Hematopoietic multipotent progenitor cell (in vitro differentiated cells): Measurements from ENCODE around the gene MRAS. TPM values are rescaled to one million over a fixed set of nuclear protein-coding genes. Genes with fewer than 3 reads are reported as not detected.
A peak's percentile ranks its signal among the peaks of the same experiment; 100 is the strongest.

ENCODE experiments used
- DNase-seq, 3 donors: peaks; one replicate each; pipeline ENCODE4 v3.0.0-alpha.2; 2011 to 2015; ENCODE audit warnings: low read depth in 2 of 3, low spot score in 2 of 3
- total RNA-seq: library from RNA; depleted of rRNA; stranded (reverse); fragments of >200 nt; gene quantifications from one replicate; pipeline ENCODE4 v1.2.3, GENCODE V29; 2012

Gene MRAS
- total RNA-seq, 1 donor: 2.2 TPM

DNA sequence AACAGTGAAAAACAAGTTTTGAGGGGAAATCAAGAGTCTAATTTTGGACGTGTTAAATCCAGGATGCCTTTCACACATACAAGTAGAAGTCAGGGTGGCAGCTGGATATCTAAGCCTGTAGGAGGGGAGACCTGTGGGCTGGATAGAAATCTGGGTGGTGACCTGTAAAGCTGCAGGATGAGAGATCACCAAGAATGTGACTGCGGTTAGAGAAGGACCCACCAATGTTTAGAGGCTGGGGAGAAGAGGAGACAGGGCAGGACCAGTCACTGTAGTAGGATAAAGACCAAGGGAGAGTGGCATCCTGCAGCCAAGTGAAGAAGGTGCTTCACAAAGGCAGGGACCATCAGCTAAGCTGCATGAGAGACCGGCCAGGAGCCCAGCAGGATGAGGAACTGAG is 36.2 kb downstream of the MRAS start:
- no peak for DNase-seq

DNA sequence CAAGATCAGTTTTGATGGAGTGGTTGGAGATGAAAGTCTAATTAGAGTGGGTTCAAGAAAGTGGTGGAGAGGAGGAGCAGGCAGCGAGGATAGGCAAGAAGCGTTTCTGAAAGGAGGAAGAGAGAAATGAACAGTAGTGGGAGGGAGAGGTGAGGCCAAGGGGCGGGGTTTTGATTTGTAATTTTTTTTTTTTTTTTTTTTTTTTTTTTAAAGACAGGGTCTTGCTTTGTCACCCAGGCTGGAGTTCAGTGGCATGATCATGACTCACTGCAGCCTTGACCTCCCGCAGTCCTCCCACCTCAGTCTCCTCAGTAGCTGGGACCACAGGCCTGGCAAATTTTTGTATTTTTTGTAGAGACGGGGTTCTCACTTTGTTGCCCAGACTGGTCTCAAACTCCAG is 36.6 kb downstream of the MRAS start:
- DNase-seq: no peak

DNA sequence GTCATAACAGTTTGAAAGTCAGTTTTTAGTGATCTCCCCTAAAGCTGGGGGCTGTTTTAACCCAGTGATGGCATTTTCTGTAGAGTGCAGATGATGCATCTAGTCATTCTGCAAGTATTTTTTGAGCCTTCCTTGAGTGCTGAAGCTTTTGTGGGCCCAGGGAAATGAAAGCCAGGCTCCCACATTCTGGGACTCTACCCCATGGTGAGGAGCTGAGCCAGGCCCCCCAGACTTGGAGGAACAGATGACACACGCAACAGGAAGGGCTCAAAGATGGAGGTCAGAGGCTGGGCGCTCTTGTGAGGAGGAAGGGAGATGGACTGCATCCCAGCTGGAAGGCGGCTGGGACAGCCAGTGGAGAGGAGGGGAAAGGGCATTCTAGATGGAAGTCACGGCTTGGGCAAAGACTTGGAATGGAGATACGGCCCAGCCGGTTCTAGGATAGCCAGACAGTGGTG is 40.8 kb downstream of the MRAS start:
- no peak for DNase-seq

DNA sequence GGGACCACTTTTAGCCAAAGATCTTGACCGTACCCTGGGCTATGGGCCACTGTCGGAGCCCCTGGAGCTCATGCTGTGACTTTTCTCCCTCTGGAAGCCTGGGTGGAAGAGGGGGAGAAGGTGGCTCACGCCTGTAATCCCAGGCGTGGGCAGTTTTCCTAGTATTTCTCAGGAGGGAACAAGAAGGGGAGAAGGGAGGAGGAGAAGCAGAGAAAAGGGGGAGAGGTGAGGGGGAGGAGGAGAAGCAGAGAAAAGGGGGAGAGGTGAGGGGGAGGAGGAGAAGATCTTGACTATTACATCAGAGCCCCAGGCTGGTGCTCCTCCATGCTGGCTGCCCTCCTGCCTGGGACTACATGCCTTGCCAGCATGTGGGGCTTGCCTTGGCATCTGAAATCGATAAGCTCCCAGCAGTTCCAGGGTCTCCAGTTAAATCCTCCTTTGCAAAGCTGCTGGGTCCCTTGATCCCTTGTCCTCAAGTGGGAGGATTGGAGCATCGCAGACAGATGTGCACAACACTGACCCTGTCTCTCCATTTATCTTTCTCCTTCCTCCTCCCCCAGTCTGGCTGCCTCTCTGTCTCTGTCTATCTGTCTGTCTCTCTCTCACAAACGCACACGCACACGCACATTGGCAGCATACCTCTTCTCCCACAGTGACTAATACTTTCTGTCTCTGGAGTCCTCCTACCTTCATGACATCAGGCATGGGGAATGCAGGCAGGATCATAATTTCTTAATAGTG is 41.6 kb downstream of the MRAS start:
- DNase-seq: no peak

DNA sequence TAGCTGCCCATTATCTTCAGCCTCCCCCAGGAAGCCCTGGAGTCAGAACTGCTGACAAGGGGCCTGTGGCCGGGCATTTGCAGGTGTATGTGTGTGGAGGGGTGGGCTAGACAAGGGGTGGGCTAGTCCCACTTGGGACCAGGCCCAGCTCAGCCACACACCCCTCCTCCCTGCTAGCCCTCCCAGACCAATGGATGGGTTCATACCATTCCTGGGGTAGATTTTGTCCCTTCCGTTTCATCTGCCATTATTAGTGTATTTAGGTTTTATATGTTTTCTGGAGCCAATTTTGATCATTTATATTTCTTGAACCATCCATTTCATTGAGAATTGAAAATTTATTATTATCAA is 42.2 kb downstream of the MRAS start:
- no peak for DNase-seq

DNA sequence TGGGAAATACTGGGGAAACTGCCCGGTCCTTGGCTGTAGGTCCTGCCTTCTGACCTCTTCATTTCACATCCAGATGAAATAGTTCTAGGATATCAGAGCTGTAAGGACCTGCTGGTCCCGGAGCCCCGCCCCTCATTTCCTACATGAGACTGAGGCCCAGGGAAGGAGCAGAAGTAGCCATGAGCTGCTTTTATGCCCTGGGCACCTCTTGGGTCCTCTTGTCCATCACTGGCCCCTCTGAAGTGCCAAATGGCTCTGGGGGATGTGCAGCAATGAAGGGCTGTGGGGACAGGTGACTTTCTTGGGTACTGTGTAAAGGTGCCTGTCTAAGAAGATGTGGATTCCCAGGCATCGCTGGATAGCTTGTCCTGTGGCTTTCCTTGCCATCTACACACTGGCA is 45.8 kb downstream of the MRAS start:
- no peak for DNase-seq

DNA sequence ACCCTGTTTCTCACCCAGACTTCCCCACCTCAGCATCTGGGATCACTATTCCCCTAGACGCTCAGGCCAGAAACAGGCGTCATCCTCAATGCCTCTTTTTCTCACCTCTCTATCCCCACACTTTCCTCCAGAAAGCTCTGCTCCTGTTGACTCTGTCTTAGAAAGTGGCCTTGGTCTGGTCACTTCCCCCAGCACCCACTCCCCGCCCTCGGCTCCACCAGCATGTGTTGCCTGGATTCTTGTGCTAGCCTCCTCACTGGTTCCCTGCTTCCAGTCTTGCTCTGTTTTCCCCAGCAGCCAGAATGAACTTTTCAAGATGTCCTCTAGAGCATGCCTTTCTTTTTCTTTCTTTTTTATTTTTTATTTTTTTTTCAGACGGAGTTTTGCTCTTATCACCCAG is 46.3 kb downstream of the MRAS start:
- DNase-seq: no peak

DNA sequence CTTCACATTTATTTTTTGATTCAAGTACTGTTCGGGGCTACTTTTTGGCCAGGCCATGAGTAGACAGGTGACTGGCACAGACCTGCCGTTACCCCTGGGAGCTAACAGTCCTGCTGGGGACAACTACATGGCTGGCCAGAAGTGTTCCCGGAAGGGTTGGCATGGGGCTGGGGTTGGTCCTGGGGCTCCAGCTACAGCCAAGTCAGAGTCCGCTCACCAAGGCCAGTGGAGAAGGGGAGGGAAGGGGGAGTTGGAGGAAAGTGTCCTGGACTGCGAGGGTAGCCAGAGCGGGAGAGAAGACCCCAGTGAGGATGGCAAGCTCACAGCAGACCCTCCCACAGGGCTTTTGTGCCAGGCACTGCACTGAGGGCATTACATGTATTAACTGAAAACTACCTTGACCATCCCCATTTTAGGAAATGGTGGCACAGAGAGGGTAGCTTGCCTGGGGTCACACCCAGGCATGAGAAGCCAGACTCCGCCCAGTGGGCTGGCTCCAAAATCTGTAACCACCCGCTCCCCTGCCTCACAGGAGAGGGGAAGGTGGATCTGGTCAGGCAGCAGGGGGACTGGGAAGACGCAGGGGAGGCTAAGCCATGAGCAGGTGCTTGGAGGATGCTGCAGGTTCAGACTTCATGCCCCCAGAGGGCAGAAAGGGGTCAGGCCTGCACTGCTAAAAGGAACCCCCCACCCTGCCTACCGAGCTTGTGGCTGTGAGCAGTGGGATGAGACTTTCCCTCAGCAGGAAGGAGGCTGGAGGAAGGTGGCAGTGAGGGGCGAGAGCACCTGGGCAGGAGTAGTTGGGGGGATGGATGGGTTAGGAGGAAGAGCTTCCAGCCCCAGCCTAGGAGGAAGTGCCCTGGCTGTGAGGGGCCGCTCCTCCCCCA is 47.7 kb downstream of the MRAS start:
- DNase-seq: no peak

DNA sequence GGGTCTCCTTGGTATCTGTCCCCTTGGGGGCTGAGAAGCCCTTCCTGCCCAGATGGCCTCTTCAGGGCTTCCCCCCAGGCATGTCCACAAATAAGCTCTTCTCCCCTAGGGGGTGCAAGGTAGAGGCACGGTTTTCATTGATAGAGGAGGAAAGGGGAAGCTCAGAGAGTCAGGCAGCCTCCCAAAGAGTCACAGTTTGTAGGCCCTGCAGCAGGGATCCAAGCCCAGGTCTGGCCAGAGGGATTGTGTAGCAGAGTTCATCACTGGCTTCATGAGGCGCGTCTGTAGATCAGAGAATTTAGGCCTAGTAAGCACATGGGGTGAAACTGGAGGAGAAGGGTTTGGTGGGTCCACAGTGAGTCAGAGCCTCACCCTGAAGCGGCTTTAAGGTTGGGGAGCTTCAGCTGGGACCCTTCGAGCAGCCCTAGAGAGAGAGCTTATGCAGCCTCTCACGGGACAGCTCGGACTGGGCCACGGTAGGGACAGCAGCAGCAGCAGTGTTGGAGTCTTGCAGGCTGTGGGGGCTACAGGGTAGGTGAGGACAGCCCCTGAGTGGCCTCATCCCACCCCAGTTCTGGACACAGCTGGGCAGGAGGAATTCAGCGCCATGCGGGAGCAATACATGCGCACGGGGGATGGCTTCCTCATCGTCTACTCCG is 48.5 kb downstream of the MRAS start:
- DNase-seq: peak in 1 of 3 donors; percentile 18

DNA sequence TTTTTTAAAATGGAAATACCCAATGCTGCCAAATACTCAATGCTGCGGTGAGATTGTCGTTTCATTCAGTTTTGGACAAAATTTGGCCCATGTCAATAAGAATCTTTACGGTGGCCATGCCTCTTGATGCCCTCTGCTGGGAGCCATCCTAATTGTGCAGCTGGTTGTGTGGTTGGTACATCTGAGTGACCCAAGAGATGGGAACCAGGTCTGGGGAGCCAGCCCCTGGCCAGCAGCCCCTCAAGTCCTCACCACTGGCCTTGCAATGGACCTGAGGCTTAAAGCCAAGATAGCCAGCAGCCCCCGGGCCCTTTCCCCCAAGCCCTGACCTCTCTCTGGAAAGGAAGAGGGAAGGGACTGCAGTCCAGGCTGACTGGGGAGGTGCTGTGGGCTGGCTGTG is 49.6 kb downstream of the MRAS start:
- no peak for DNase-seq

DNA sequence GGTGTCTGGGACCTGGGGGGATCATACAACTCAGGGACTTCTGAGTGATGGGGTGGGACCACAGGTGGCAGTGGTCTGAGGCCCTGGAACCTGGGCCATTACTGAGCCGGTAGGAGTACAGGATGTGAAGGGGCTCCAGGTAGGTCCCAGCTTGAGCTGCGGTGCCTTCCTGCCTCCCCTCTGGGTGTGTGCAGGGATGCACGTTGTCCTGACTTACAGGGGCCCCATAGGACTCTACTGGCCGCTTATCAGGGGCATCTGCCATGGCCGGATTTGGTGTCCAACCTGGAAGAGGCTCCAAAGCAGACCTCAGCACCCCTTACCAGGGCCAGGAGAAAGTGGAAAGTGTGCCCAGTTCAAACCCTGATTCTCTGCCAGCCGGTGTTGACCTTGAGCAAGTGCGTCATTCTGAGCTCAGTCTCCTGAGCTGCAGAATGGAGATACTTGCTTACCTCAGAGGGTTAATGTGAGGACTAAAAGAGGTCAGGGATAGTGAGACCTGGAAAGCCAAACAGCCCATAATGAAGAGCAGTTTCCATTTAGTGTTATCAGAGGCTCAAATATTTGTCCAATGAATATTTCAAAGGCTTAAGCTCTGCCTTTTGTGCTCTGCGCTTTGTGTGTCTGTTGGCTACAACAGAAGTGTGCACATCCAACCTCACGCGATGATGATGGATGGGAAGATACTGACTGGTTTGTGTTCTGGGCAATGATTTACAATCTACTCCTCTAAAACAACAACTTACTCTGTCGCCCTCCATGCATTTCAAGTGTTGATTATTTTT is 50.6 kb downstream of the MRAS start:
- DNase-seq: no peak

DNA sequence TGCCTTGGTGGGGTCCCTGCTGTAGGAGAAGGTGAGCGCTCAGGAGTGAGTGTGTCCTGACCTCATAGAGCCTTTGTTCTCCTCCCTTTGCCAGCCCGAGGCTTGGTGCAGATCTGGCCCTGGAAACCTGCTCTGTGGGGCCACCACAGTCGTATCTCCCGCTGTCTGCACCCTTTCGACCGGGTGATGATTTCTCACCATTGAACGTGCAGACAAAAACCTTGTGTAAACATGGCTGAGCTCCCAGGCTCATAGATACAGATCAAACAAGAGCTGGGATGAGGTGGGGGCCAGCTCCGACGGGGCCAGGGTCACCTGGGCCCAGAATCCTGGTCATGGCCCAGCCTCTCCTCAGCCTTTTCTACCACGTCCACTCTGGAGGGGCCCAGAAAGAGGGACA is 51.4 kb downstream of the MRAS start:
- DNase-seq: no peak

DNA sequence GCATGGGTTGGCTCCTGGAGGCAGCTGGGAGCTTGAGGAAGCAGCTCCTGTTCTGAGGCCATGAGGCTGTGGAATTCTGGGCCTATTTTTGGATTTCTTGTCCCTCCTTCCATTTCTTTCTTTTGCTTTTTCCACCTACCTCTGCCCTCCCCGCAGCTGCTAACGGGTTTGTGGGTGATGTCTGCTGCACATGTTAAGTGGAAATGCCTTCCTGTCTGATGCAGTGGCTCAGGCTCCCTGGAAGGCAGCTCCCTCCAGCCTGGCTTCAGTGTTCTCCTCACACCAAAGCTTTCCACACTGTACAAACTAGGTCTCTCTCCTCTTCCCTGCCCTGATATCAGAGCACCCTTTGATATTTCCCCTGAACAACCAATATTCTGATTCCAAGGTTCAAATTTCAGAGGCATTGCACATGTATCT is 52.3 kb downstream of the MRAS start:
- DNase-seq: no peak

DNA sequence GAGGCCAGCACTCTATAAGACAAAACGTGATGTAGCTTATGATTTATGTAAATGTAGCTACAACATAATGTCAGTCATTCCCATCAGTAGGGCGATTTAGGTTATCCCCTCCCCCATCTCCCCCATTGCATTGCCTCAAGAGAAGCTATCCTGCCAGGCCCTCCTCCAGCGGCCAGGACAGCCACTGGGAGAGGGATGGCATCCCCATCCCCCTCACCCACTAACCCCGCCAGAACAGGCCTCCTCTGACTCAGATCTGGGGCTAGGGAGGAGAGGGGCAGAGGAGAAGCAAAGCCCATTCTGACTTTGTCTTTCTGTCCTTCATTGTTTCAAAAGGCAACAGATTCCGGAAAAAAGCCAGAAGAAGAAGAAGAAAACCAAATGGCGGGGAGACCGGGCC is 53.5 kb downstream of the MRAS start:
- DNase-seq: no peak

DNA sequence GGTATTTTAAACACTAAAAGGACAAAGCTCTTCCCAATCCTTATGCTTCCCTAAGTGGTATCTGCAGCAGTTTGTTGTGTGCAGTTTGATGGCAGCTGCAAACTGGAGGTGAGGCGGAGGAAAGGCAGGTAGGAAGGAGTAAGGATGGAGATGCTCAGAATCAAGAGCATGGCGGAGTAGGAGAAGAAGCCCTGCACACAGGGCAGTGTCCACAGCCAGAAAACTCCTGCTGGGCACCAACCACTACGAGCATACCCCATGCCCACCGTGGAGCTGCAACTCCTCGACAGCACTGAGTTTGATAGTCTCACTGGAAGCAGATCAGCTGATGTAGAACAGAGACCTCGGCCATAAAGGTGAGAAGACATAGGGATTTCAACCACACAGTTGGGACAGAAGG is 55.7 kb downstream of the MRAS start:
- no peak for DNase-seq

DNA sequence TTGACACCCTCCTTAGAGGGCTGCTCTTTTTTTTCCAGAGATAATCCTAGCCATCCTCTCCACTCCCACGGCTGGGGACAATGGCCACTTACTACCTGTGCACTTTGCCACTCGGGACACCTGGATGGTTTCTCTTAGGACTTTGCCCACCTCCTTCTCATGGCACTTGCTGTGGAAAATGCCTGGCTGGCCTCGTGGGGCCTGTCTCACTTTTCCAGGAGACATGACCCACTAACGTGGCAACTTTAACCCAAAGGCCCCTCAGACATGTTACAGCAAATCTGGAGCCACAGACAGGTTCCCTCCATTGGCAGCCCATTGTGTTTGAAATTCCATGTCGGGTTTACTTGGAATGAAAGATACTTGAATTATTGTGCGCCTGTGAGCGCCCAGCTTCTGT is 56.6 kb downstream of the MRAS start:
- DNase-seq: no peak

DNA sequence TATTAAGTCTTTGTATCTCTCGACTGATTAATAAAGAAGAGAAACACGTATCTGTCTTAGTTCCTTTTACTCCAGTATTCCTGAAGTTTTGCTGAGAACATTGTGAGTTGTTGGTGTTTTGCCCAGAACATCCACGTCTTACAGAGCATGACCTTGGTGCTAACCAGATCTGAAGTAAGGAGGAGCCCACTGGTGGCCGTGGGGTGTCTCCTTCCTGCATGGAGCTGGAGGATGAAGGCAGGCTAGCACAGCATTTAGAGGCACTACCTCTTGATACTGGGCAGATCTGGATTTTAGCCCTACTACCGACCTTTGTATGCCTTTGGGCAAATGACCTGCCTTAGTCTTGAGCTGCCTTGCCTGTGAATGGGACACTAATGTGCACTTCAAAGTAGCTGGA is 57.1 kb downstream of the MRAS start:
- no peak for DNase-seq

DNA sequence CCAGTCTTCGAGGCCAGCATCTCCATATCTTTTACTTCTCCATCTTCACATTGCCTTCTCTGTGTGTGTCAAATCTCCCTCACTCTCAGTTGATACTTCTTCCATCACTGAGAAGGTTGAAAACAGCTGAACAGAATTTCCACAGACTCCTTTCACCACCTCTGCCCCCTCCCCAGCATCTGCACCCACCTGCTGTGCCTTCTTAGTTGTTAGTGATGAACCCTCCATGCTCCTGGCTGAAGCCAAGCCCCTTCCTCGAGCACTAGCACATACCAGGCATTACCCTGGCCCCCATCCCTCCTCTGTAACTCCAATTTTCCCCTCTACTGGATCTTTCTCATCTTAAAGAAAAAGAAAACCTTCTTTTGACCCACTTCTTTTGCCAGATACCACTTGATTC is 58.2 kb downstream of the MRAS start:
- DNase-seq: no peak

DNA sequence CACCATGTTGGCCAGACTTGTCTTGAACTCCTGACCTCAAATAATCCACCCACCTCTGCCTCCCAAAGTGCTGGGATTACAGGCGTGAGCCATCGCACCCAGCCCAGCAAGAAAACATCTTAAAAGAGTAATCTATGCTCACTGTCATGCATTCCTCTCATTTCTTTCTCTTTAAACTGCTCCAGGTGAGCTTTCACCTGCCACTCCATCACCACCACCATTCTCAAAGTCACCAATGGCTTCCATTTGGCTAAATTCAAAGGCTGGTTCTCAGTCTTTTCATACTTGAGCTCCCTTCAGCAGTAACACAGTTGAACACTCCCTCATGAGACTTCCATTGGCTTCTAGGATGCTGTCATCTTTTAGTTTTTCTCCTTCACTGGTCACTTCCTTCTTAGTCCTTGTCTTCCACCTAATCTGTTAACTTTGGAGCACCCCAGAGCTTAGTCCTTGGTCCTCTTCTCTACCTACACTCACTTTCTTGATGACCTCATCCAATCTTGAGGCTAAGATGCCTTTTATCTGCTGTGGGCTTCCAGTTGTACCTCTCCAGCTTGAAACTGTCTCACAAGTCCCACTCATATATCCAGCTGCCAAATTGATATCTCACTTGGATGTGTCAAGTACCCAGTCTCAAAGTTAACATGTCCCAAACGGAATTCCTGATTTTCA is 59.0 kb downstream of the MRAS start:
- DNase-seq: no peak
